Thyroid gland (tissue), 4 donors: ENCODE measurements around the gene COX6A2. TPM values are rescaled to one million over a fixed set of nuclear protein-coding genes. Genes with fewer than 3 reads are reported as not detected.
A peak's percentile ranks its signal among the peaks of the same experiment; 100 is the strongest.

ENCODE experiments used
- DNase-seq, 2 donors: peaks; one replicate each; pipeline ENCODE4 v3.0.0-alpha.2; 2019
- H3K27ac ChIP-seq, 3 donors: fragments of 200-600 bp; sonication (generic); 1 replicate in 2 of 3; 2 replicates in 1 of 3; pipeline ENCODE4 v1.5.1; 2016 to 2019; ENCODE audit warnings: mild to moderate bottlenecking in 1 of 3, moderate library complexity in 1 of 3
- H3K27me3 ChIP-seq: fragments of 200-600 bp; sonication (generic); one replicate; pipeline ENCODE4 v1.5.1; 2019
- H3K36me3 ChIP-seq, 2 donors: fragments of 200-600 bp; sonication (generic); one replicate each; pipeline ENCODE4 v1.5.1; 2016 to 2019
- H3K4me1 ChIP-seq, 2 donors: fragments of 200-600 bp; sonication (generic); one replicate each; pipeline ENCODE4 v1.5.1; 2017 to 2019
- H3K4me3 ChIP-seq, 3 donors: fragments of 200-600 bp; sonication (generic); replicated peaks in 1 of 3; 1 replicate in 2 of 3; 2 replicates in 1 of 3; pipeline ENCODE4 v1.5.1; 2016; ENCODE audit warnings: mild to moderate bottlenecking in 1 of 3
- H3K9me3 ChIP-seq: fragments of 200-600 bp; sonication (generic); one replicate; pipeline ENCODE4 v1.5.1; 2017
- POLR2A ChIP-seq, 2 donors: fragments of 450-650 bp; IDR thresholded peaks; one replicate each; pipeline ENCODE4 v1.6.1; 2017; ENCODE audit warnings: antibody characterized with exemption in 2 of 2, mild to moderate bottlenecking in 2 of 2, moderate library complexity in 1 of 2
- WGBS, 2 donors: methylation state at CpG; one replicate each; pipeline ENCODE4 v1.1.5; 2017; 5-methylcytosine and 5-hydroxymethylcytosine counted together
- intact Hi-C: fragments of 100-400 bp; cut with DNase I; formaldehyde crosslinking; loops from one replicate; pipeline ENCODE4 v1.15.1; 2023
- total RNA-seq, 4 donors: library from RNA; depleted of rRNA; stranded (reverse); fragments of >200 nt; gene quantifications; one replicate each; pipeline ENCODE4 v1.2.3, GENCODE V29; 2016
- TF ChIP-seq, protein P1 (sequence below), 6 experiments: fragments of 200-600 bp in 3 of 6; fragments of 450-650 bp in 3 of 6; sonication (generic) in 3 of 6; IDR thresholded peaks; one replicate each; pipeline ENCODE4 v1.5.1; 2016 to 2019; ENCODE audit warnings: antibody characterized with exemption in 6 of 6, mild to moderate bottlenecking in 2 of 6, inconsistent platforms in 1 of 6, moderate library complexity in 1 of 6

Gene COX6A2
- total RNA-seq, 4 donors from 2014 or later = not detected

- 36 to 59% methylated on average over 4 to 15 of the region's 83 CpGs for WGBS, 2 donors
- Histone ChIP-seq H3K4me3 (no peak overlapping the region), H3K27me3 (no peaks in the 10 kb centered on the region), H3K27ac (no peak overlapping the region), H3K36me3 (no peaks in the 10 kb centered on the region), H3K4me1 (peaks cover 0 to 5% of the 10 kb centered on the region in 2 donors), H3K9me3 (no peaks in the 10 kb centered on the region)
- intact Hi-C loops = no loop called here
- DNase-seq = peak; percentile 38 to 43
- TF ChIP-seq, protein P1, sequence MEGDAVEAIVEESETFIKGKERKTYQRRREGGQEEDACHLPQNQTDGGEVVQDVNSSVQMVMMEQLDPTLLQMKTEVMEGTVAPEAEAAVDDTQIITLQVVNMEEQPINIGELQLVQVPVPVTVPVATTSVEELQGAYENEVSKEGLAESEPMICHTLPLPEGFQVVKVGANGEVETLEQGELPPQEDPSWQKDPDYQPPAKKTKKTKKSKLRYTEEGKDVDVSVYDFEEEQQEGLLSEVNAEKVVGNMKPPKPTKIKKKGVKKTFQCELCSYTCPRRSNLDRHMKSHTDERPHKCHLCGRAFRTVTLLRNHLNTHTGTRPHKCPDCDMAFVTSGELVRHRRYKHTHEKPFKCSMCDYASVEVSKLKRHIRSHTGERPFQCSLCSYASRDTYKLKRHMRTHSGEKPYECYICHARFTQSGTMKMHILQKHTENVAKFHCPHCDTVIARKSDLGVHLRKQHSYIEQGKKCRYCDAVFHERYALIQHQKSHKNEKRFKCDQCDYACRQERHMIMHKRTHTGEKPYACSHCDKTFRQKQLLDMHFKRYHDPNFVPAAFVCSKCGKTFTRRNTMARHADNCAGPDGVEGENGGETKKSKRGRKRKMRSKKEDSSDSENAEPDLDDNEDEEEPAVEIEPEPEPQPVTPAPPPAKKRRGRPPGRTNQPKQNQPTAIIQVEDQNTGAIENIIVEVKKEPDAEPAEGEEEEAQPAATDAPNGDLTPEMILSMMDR (IDR thresholded peaks at IDR 0.05) = no peak
- no peak for TF ChIP-seq POLR2A (IDR thresholded peaks at IDR 0.05)
Observed at GRCh38 chr16:31427441-31428278, 500 bp downstream of the COX6A2 start.

DNA sequence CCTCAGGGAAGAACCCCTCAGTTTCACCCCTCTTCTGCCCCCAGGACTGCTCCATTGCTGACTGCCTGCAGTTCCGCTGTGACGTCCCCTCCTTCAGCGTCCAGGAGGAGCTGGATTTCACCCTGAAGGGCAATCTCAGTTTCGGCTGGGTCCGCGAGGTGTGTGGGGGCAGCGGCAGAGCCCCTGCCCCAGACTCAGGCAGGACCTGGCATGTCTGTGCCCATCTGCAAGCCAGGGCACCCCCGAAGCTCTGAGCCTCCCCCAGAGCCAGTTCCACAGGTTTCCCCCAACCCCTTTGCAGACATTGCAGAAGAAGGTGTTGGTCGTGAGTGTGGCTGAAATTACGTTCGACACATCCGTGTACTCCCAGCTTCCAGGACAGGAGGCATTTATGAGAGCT is 4.4 kb downstream of the COX6A2 start:
- 76 to 88% methylated on average over 6 to 11 of the region's 12 CpGs for WGBS, 2 donors
- Histone ChIP-seq H3K4me1 (peaks cover 0 to 5% of the 10 kb centered on the region in 2 donors), H3K27ac (no peak overlapping the region), H3K36me3 (no peaks in the 10 kb centered on the region), H3K9me3 (no peaks in the 10 kb centered on the region), H3K27me3 (no peaks in the 10 kb centered on the region), H3K4me3 (no peak overlapping the region)
- no peak for DNase-seq
- no peak for TF ChIP-seq POLR2A (IDR thresholded peaks at IDR 0.05)
- TF ChIP-seq, protein P1 (IDR thresholded peaks at IDR 0.05) = no peak
- intact Hi-C loops = no loop called here

DNA sequence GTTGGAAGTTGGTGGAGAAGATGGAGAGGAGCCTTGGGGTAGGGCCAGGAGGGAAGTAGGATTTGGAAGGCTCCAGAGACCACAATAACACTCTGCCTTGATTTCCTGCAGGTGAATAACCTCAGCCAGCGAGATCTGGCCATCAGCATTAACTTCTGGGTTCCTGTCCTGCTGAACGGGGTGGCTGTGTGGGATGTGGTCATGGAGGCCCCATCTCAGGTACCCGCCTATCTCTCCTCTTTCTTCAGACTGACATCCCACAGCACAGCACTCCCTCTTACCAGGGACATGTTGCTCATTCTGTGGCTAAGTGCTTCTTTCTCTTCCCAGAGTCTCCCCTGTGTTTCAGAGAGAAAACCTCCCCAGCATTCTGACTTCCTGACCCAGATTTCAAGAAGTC is 4.9 kb downstream of the COX6A2 start:
- intact Hi-C loops = no loop called here
- DNase-seq = no peak
- no peak overlapping the region for H3K4me3 ChIP-seq
- H3K27ac ChIP-seq = no peak overlapping the region
- WGBS, 2 donors = 68 to 72% methylated on average over 3 of the region's 3 CpGs
- no peaks in the 10 kb centered on the region for H3K27me3 ChIP-seq
- TF ChIP-seq POLR2A (IDR thresholded peaks at IDR 0.05) = no peak
- TF ChIP-seq, protein P1 (IDR thresholded peaks at IDR 0.05) = no peak
- H3K4me1 ChIP-seq = peaks cover 0 to 5% of the 10 kb centered on the region in 2 donors
- H3K9me3 ChIP-seq = no peaks in the 10 kb centered on the region
- H3K36me3 ChIP-seq = no peaks in the 10 kb centered on the region

DNA sequence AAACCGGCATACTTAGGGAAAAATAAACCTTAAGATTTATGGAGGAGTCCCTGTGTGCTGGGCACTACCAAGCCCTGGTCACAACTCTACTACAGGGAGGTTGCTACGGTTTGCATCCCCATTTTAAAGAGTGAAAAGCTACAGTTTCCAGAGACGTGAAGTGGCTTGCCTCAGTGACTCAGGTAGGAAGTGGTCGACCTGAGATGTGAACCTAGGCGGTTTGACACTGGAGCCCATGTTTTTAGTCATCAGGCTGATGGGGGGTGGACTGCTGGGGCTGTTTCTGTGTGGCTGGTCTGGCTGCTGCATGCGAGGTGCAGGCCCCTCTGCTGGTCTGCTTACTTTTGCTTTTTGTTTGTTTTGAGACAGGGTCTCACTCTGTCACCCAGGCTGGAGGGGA is 6.6 kb downstream of the COX6A2 start:
- no peaks in the 10 kb centered on the region for H3K4me1 ChIP-seq
- no peaks in the 10 kb centered on the region for H3K36me3 ChIP-seq
- no peaks in the 10 kb centered on the region for H3K27me3 ChIP-seq
- DNase-seq = no peak
- no peak overlapping the region for H3K27ac ChIP-seq
- H3K4me3 ChIP-seq = no peak overlapping the region
- 69 to 75% methylated on average over 6 of the region's 6 CpGs for WGBS, 2 donors
- no peaks in the 10 kb centered on the region for H3K9me3 ChIP-seq
- TF ChIP-seq POLR2A (IDR thresholded peaks at IDR 0.05) = no peak
- TF ChIP-seq, protein P1 (IDR thresholded peaks at IDR 0.05) = no peak
- intact Hi-C loops = no loop called here

GRCh38 chr16:31420037-31420436 is 8.1 kb downstream of the COX6A2 start:
- no peak for DNase-seq
- no peaks in the 10 kb centered on the region for H3K9me3 ChIP-seq
- H3K4me1 ChIP-seq = no peaks in the 10 kb centered on the region
- no peak overlapping the region for H3K27ac ChIP-seq
- H3K27me3 ChIP-seq = no peaks in the 10 kb centered on the region
- H3K4me3 ChIP-seq = no peak overlapping the region
- intact Hi-C loops = no loop called here
- H3K36me3 ChIP-seq = no peaks in the 10 kb centered on the region
- WGBS, 2 donors = 68 to 72% methylated on average over 3 of the region's 3 CpGs
- no peak for TF ChIP-seq POLR2A (IDR thresholded peaks at IDR 0.05)
- TF ChIP-seq, protein P1 (IDR thresholded peaks at IDR 0.05) = no peak
